Spleen (tissue), 3 donors: ENCODE measurements around the gene ATE1.

ENCODE experiments used
- POLR2A ChIP-seq, 3 donors: fragments of 450-650 bp; IDR thresholded peaks; one replicate each; pipeline ENCODE4 v1.5.1; 2017; ENCODE audit warnings: antibody characterized with exemption in 3 of 3, mild to moderate bottlenecking in 1 of 3
- POLR2AphosphoS5 ChIP-seq, 3 donors: sonication (generic); formaldehyde crosslinking; IDR thresholded peaks; one replicate each; pipeline ENCODE4 v1.5.1; 2017; ENCODE audit warnings: antibody characterized with exemption in 3 of 3

DNA sequence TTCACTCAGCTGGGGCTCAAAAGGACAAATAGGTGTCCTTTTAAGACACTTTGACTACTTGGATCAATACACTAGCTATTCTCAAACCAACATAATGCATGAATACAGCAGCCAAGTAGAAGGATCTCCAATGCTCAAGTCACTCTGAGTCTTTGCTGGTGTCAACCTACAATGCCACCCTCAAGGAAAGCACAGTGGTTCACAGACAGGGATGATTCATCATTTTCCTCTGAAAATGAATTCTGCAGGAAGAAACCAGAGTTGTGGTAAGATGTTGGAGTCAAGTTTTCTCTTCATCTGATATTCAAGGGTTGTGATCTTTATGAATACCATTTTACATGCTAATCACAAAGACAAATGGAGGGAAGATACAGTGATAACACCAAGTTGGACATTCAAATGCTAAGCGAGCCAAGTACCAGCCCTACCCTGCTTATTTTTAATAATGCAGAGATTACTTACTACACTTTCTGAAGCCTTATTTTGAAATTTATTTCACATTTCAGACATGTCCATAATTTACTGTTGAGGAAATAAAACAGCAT lies 186.5 kb downstream of the ATE1 start:
- TF ChIP-seq POLR2A (IDR thresholded peaks at IDR 0.05): no peak
- TF ChIP-seq POLR2AphosphoS5 (IDR thresholded peaks at IDR 0.05): no peak
